Measurements from ENCODE around the gene NFE2L3. TPM values are rescaled to one million over a fixed set of nuclear protein-coding genes. Genes with fewer than 3 reads are reported as not detected.

The NFE2L3 gene
- total and polyA plus RNA-seq, 9 of the 15 experiments (the other 6 are each of a cell fraction or from before 2014, with no cell fraction given), result 2.9 to 16.9 (median 12.4) TPM

DNA sequence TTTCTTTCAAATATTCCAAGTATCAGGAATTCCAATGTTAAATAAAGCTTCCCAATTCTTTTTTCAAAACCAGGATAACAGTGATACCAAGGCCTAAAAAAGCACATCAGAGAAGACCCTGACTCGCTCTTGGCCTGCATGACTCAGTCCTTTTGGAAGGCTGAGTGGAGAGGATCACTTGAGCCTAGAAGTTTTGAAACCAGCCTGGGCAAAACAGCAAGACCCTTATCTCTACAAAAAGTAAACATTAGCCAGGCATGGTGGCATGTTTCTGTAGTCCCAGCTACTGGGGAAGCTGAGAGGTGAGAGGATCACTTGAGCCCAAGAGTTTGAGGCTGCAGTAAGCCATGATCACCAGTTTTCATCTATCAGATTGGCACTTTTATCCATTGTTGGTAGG, 18.7 kb downstream of the NFE2L3 start:
- Histone ChIP-seq H3K79me2 (ENCODE audit: control insufficient read depth, insufficient read depth, low read length) (peaks cover 15% of the 10 kb centered on the region), H3K4me2 (ENCODE audit: insufficient read depth, low read length) (no peak overlapping the region), H3K27me3 (ENCODE audit: control insufficient read depth in 2 of 2, insufficient read depth in 2 of 2, low read length in 2 of 2) (no peaks in the 10 kb centered on the region), H3K27ac (ENCODE audit: extremely low read depth, low read depth, low read length) (no peak overlapping the region), H3K36me3 (ENCODE audit: control insufficient read depth, insufficient read depth, low read length) (peaks cover 2% of the 10 kb centered on the region; the same call in 1 of the 3 replicates), H3K4me3 (no peak overlapping the region), H3K9me1 (ENCODE audit: control insufficient read depth, insufficient read depth, low read length) (no peaks in the 10 kb centered on the region), H2AFZ (ENCODE audit: low read depth, low read length) (no peak overlapping the region), H3K4me1 (replicated peaks in 1 of 2; ENCODE audit: control insufficient read depth in 2 of 2, insufficient read depth in 2 of 2, low read length in 2 of 2) (peaks cover 13 to 15% of the 10 kb centered on the region in 2 experiments), H3K9ac (ENCODE audit: insufficient read depth in 1 of 2, low read depth in 2 of 2, low read length in 2 of 2) (no peak overlapping the region), H3K9me3 (replicated peaks; ENCODE audit: control insufficient read depth, insufficient read depth, low read depth, low read length) (no peaks in the 10 kb centered on the region), H4K20me1 (replicated peaks; ENCODE audit: control insufficient read depth, insufficient read depth, low read length) (peaks cover 11% of the 10 kb centered on the region; the same call in 1 of the 2 replicates)
- FAIRE-seq (peak; percentile 29), ATAC-seq (no peak), DNase-seq (ENCODE audit: extremely low read depth in 1 of 4, low spot score in 3 of 4) (no peak)
- no TSS peak for BruUV-seq (replicated peaks)
- CTCF ChIA-PET (ENCODE audit: low intra/inter-chr PET ratio), result no interaction called here
- POLR2A ChIA-PET, result interaction anchor here (0.7 to 1.5 kb wide), 4 partner anchors 9 to 25 kb away, joined by 3 to 11 read pairs (median 4); no protein-coding TSS in a partner anchor
- intact Hi-C loops (cut with micrococcal nuclease), result no loop called here
- 53% methylated on average over 1 of the region's 1 CpG for WGBS (ENCODE audit: insufficient coverage, low coverage, missing lambda C conversion rate)
- in situ Hi-C loops (cut with MboI), result no loop called here
- TF ChIP-seq, protein P1, sequence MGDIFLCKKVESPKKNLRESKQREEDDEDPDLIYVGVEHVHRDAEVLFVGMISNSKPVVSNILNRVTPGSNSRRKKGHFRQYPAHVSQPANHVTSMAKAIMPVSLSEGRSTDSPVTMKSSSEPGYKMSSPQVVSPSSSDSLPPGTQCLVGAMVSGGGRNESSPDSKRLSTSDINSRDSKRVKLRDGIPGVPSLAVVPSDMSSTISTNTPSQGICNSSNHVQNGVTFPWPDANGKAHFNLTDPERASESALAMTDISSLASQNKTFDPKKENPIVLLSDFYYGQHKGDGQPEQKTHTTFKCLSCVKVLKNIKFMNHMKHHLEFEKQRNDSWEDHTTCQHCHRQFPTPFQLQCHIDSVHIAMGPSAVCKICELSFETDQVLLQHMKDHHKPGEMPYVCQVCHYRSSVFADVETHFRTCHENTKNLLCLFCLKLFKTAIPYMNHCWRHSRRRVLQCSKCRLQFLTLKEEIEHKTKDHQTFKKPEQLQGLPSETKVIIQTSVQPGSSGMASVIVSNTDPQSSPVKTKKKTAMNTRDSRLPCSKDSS (IDR thresholded peaks at IDR 0.05; ENCODE audit: low read depth, partially characterized antibody), result no peak
- no peak for TF ChIP-seq IRF2 (CRISPR knock-in tag; IDR thresholded peaks at IDR 0.05)
- no peak for TF ChIP-seq FIP1L1 (IDR thresholded peaks at IDR 0.05; ENCODE audit: low read depth, low read length, poor library complexity, severe bottlenecking)
- TF ChIP-seq OTX1 (CRISPR knock-in tag; IDR thresholded peaks at IDR 0.05), result no peak
- no peak for TF ChIP-seq SMARCA4 (IDR thresholded peaks at IDR 0.05)
- TF ChIP-seq SIN3A (IDR thresholded peaks at IDR 0.05; ENCODE audit: borderline replicate concordance in 2 of 2, control insufficient read depth in 1 of 2, low read depth in 2 of 2, low read length in 2 of 2), result no peak
- TF ChIP-seq KLF6 (CRISPR knock-in tag; IDR thresholded peaks at IDR 0.05; ENCODE audit: borderline replicate concordance), result no peak
- TF ChIP-seq, protein P2, sequence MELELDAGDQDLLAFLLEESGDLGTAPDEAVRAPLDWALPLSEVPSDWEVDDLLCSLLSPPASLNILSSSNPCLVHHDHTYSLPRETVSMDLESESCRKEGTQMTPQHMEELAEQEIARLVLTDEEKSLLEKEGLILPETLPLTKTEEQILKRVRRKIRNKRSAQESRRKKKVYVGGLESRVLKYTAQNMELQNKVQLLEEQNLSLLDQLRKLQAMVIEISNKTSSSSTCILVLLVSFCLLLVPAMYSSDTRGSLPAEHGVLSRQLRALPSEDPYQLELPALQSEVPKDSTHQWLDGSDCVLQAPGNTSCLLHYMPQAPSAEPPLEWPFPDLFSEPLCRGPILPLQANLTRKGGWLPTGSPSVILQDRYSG (tag; conservative IDR thresholded peaks at IDR 0.05; ENCODE audit: low read depth), result no peak
- TF ChIP-seq RBM34 (IDR thresholded peaks at IDR 0.05; ENCODE audit: borderline replicate concordance, insufficient read depth, low read length), result no peak
- no peak for TF ChIP-seq MCM7 (IDR thresholded peaks at IDR 0.05)
- TF ChIP-seq, protein P3, sequence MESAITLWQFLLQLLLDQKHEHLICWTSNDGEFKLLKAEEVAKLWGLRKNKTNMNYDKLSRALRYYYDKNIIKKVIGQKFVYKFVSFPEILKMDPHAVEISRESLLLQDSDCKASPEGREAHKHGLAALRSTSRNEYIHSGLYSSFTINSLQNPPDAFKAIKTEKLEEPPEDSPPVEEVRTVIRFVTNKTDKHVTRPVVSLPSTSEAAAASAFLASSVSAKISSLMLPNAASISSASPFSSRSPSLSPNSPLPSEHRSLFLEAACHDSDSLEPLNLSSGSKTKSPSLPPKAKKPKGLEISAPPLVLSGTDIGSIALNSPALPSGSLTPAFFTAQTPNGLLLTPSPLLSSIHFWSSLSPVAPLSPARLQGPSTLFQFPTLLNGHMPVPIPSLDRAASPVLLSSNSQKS (CRISPR knock-in tag; IDR thresholded peaks at IDR 0.05), result no peak
- TF ChIP-seq, protein P4, sequence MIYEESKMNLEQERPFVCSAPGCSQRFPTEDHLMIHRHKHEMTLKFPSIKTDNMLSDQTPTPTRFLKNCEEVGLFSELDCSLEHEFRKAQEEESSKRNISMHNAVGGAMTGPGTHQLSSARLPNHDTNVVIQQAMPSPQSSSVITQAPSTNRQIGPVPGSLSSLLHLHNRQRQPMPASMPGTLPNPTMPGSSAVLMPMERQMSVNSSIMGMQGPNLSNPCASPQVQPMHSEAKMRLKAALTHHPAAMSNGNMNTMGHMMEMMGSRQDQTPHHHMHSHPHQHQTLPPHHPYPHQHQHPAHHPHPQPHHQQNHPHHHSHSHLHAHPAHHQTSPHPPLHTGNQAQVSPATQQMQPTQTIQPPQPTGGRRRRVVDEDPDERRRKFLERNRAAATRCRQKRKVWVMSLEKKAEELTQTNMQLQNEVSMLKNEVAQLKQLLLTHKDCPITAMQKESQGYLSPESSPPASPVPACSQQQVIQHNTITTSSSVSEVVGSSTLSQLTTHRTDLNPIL (CRISPR knock-in tag; IDR thresholded peaks at IDR 0.05), result no peak
- TF ChIP-seq, protein P5, sequence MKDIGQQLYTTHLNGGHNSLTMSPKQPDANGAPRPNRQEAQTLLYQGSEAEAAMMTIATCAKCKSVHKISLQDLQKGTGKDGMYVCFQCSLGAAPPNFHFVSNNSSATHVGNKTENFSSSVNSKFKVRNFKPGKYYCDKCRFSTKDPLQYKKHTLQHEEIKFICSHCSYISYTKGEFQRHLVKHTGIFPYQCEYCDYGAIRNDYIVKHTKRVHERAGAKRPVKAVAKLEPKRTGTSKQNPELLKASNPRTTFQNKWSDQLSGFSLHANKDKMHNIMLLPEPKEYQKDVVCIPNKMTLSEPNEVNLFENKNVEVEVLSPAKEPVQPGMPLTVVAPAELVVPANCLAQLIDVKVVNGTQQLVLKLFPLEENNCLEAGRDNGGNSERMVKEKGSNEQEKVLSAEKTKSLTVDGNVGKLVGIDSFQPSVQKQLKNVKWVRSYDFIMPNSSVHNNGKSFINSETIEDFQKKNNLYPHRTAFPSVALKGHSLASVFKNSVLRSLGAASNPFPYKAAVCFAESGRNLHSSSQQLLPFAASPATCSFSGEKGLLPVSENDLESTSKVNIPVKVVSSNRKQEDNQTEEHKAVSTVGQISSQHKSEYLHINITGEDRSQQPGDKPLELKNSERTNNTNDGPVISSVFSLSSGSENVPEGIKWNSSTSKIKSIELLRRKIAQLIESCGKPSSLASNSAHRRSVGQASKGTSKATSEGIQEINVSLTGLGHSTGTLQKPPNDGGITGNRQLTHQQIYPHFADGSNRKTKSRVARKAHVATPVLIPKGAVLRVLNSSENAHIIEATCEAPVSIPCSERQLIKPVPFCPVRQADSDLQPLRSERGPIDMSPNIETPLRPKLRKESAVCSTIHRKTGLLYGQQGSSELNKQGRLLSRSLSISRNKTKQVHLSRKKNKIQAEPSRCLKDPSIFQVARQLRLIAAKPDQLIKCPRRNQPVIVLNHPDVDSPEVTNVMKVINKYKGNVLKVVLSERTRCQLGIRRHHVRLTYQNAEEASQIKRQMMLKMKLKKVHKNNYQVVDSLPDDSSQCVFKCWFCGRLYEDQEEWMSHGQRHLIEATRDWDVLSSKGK (CRISPR knock-in tag; IDR thresholded peaks at IDR 0.05), result no peak
- no peak for TF ChIP-seq SP1 (CRISPR knock-in tag; IDR thresholded peaks at IDR 0.05)
